Nephron (organoid): ENCODE measurements around the gene FKBP5.
"Not testable (repeated sequence)": the region's sequence is repeated elsewhere in the genome, so short reads cannot be mapped to it uniquely, and the experiment has no call there.

Experiments used
- H3K27ac Mint-ChIP-seq, 3 experiments: 2 replicates each; pipeline ENCODE4 v1.8.0; 2020; ENCODE audit warnings: mixed read lengths in 3 of 3, mild to moderate bottlenecking in 2 of 3, moderate library complexity in 1 of 3
- H3K27me3 Mint-ChIP-seq: 2 replicates; pipeline ENCODE4 v1.8.0; 2021; ENCODE audit warnings: low read depth, mild to moderate bottlenecking, moderate library complexity, mixed read lengths
- H3K36me3 Mint-ChIP-seq: 2 replicates; pipeline ENCODE4 v1.8.0; 2020; ENCODE audit warnings: low read depth, mixed read lengths
- H3K4me1 Mint-ChIP-seq: 2 replicates; pipeline ENCODE4 v1.8.0; 2020; ENCODE audit warnings: mixed read lengths
- H3K4me3 Mint-ChIP-seq, 3 experiments: 2 replicates each; pipeline ENCODE4 v1.8.0; 2020; ENCODE audit warnings: mild to moderate bottlenecking in 3 of 3, mixed read lengths in 3 of 3, moderate library complexity in 2 of 3
- H3K9me3 Mint-ChIP-seq: 2 replicates; pipeline ENCODE4 v1.8.0; 2020; ENCODE audit warnings: mixed read lengths
- CTCF ChIP-seq, 3 experiments: fragments of 200-600 bp; sonication (generic); IDR thresholded peaks; one replicate each; pipeline ENCODE4 v1.5.0; 2021; ENCODE audit warnings: antibody characterized with exemption in 3 of 3; ENCODE audit not compliant: unreplicated experiment in 3 of 3

The FKBP5 gene

GRCh38 chr6:35543459-35544193, 145.1 kb downstream of the FKBP5 start:
- Mint-ChIP-seq H3K4me1 (no peaks in the 10 kb centered on the region), H3K9me3 (peaks cover 5% of the 10 kb centered on the region), H3K4me3 (no peak overlapping the region), H3K36me3 (no peaks in the 10 kb centered on the region), H3K27me3 (no peaks in the 10 kb centered on the region), H3K27ac (no peak overlapping the region)
- no peak for TF ChIP-seq CTCF (IDR thresholded peaks at IDR 0.05; ENCODE audit: unreplicated experiment in 3 of 3)

GRCh38 chr6:35541836-35542235, 146.9 kb downstream of the FKBP5 start:
- no peaks in the 10 kb centered on the region for H3K4me1 Mint-ChIP-seq
- H3K4me3 Mint-ChIP-seq = no peak overlapping the region
- H3K27ac Mint-ChIP-seq = no peak overlapping the region
- no peaks in the 10 kb centered on the region for H3K27me3 Mint-ChIP-seq
- no peak for TF ChIP-seq CTCF (IDR thresholded peaks at IDR 0.05; ENCODE audit: unreplicated experiment in 3 of 3)
- H3K36me3 Mint-ChIP-seq = no peaks in the 10 kb centered on the region
- H3K9me3 Mint-ChIP-seq = peaks cover 5% of the 10 kb centered on the region

- Mint-ChIP-seq H3K27me3 (no peaks in the 10 kb centered on the region), H3K36me3 (no peaks in the 10 kb centered on the region), H3K9me3 (peaks cover 5% of the 10 kb centered on the region), H3K4me1 (peaks cover 10% of the 10 kb centered on the region), H3K4me3 (no peak overlapping the region), H3K27ac (no peak overlapping the region)
- no peak for TF ChIP-seq CTCF (IDR thresholded peaks at IDR 0.05; ENCODE audit: unreplicated experiment in 3 of 3)
Measured at GRCh38 chr6:35539223-35539622, 149.5 kb downstream of the FKBP5 start.

GRCh38 chr6:35535847-35536246, 152.9 kb downstream of the FKBP5 start:
- not testable (repeated sequence) for H3K4me3 Mint-ChIP-seq, H3K36me3 Mint-ChIP-seq, H3K9me3 Mint-ChIP-seq, H3K27me3 Mint-ChIP-seq
- Mint-ChIP-seq H3K27ac (peak overlapping the region in 1 of 3 experiments; percentile 81), H3K4me1 (peaks cover 18% of the 10 kb centered on the region)

- Mint-ChIP-seq H3K4me3 (peak overlapping the region in 1 of 3 experiments; percentile 6), H3K4me1 (peaks cover 18% of the 10 kb centered on the region)
Measured at GRCh38 chr6:35534407-35535170, 154.1 kb downstream of the FKBP5 start.

More at GRCh38 chr6:35534407-35535170, 154.1 kb downstream of the FKBP5 start:
- TF ChIP-seq CTCF (IDR thresholded peaks at IDR 0.05; ENCODE audit: unreplicated experiment in 3 of 3) = no peak
- Mint-ChIP-seq H3K36me3 (no peaks in the 10 kb centered on the region), H3K9me3 (no peaks in the 10 kb centered on the region), H3K27ac (peak overlapping the region; percentile 43 to 86 (median 81)), H3K27me3 (no peaks in the 10 kb centered on the region)
